CD4-positive, alpha-beta T cell treated with Interleukin-2 at 100 ng/mL for 4 hours (primary cell): Measurements from ENCODE around the gene ATPAF1.

Experiments
- DNase-seq: peaks from one replicate; pipeline ENCODE4 v3.0.0-alpha.2; 2020; ENCODE audit warnings: low spot score

Gene ATPAF1

DNA sequence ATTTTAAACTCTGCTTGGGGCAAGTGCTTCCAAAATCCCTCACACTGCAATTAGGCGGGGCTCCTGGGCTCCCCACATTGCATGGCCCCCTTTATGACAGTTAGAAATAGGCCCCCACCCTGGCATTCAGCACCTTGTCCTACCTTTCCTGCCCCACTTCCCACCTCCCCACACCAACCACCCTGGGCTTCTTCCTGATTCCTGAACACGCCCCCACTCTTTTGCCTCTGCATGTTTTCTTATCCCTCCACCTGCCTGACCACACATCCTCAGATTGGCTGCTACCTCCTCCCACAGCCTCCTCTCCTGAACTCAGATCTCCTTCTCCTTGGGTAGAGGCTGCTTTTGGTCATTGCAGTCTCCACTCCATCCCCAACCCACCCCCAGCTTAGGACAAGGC is 53.1 kb downstream of the ATPAF1 start:
- DNase-seq = no peak

- no peak for DNase-seq
These were observed 53.6 kb downstream of the ATPAF1 start for GRCh38 chr1:46614604-46614984.

DNA sequence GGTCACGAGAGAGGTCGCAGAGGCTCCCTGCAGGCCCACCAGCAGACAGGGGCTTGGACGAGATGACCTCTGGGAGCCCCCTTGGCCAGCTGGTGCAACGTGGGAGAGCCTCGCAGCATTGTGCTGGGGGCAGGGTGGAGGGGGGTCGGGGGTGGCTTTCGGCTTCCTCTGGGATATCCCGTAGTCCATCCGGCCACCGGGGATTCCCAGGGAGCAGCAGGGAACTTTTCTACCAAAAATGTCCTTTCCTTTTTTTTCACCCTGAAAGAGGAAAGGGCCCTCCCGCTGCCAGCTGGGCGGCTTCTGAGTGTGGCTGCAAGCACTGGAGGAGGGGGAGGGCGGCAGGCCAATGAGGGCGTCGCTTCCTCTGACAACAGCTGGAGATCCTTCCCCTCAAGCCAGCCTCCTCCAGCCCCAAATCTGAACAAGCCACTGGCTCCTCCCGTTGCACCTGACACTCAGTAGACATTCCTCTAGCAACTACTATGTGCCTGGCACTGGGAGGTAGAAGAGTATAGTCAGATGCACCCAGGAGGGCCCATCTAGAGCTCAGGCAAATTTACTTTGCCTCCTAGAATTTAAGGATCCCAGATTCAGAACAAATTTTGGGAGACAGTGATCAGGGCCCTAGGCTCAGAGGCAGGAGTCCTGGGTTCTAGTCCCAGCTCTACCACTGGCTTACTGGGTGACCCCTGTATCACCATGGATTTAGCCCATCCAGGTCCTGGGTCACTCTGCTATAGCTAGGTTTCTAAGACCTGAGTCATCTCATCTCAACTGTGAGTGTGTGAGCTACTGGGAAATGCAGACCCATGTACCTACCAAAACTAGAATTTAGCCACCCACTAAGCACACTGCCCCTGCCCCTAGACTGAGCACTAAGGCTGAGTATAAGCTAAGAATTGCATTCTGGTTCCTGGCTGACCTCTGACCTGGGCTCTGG is 54.2 kb downstream of the ATPAF1 start:
- peak; percentile 14 for DNase-seq

DNA sequence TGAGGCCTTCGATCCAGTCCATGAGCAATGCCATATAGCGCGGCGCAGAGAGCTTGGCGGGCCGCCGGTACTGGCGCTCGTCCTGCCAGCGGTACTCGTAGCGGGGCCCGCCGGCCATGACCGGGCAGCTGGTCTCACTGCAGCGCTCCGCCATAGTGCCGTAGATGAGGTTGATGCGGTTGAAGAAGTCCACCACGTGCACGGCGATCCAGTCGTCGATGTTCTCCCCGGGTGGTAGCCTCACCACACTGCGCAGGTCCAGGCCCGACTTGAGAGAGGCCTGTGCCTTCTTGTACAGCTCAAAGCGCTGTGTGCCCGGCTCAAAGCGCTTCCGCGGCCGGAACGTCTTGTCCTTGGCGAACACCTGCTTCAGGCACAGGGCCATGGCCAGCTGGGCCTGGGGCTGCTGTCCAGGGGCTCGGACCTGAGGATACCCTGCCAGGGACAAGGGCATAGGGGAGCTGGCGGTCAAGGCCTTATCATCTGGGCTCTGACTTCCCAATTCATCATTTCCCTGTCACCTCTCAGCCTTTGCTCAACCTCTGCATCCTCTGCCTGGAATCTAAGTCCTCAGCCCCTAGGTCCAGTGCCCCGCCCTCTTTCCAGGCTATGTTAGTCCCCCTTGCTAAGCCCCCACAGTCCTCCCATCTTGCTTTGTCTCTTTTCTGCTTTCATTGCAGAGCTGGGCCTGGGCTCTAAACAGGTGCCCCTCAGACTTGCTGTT is 55.1 kb downstream of the ATPAF1 start:
- DNase-seq = no peak

GRCh38 chr1:46611691-46612221 is 56.4 kb downstream of the ATPAF1 start:
- no peak for DNase-seq

GRCh38 chr1:46607345-46608130 is 60.6 kb downstream of the ATPAF1 start:
- DNase-seq = no peak

DNA sequence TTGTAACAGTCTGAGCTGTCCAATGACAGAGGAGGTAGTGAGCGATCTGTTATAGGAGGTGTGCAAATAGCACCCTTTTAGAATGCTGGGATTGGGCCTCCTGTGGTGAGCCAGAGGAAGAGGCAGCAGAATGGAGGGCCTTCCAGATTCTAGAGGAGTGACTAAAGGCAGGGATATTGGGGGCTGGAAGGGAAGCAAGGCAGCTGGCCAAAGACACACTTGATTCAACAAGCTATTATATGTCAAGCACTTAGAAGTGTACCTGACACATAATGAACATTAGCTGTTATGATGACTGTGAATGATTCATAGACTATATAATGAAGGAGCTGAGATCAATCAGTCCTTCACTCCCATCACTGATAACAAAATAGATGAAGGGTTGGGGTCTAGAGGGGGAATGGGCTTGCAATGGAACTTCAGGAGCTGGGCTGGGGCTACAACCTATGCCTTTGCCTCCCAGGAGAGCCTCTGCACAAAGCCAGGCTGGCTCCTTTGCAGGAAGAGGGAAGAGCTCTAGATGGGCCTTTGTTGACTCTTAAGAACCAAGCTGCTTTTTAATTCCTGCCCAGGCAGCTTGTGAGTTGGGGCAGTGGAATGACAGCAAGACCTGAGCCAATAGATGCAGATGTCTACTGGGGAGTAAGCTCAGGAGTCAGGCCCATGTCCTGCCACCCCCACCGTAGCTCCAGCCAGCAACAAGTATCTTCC is 61.8 kb downstream of the ATPAF1 start:
- no peak for DNase-seq

GRCh38 chr1:46605232-46605631 is 62.9 kb downstream of the ATPAF1 start:
- DNase-seq = peak; percentile 35

DNA sequence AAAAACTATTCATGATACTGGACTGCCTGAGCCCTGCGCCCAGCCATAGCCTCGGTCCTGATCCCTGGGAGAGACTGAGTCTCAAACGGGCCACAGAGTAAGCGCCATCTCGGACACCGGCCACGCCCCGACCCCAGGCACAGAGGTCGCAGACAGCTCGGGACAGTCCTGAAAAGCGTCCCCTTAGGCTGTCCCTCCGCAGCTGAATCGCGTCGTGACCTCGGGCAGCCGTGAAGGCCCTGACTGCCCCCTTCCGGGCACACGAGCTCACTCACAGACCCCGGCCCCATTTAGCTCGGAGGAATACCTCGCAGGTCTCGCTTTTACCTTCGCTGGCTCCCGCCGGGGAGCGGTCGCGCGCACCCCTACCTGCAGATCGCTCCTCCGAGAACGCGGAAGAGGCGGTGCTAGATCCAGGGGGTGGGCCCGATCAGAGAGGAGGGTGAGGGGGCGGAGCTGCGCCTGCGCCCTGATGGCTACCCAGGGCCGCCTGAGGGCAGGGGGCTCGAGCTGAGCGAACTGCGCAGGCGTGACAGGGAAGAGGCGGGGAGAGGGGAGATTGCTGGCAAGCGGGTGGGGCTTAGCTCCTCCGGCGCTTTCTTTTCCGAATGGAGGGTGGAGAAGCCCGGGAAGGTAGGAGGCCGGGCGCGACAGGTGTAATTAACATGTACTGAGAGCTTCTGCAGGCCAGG is 64.2 kb downstream of the ATPAF1 start, which contains the start of gene MKNK1:
MKNK1 (minus strand) TSS at position 411 of the 692 bp plus-strand sequence. CDS start 20,941 bp downstream, outside the sequence.
- DNase-seq = peak; percentile 98

- DNase-seq = no peak
These were observed 64.7 kb downstream of the ATPAF1 start for GRCh38 chr1:46603481-46603857.

DNA sequence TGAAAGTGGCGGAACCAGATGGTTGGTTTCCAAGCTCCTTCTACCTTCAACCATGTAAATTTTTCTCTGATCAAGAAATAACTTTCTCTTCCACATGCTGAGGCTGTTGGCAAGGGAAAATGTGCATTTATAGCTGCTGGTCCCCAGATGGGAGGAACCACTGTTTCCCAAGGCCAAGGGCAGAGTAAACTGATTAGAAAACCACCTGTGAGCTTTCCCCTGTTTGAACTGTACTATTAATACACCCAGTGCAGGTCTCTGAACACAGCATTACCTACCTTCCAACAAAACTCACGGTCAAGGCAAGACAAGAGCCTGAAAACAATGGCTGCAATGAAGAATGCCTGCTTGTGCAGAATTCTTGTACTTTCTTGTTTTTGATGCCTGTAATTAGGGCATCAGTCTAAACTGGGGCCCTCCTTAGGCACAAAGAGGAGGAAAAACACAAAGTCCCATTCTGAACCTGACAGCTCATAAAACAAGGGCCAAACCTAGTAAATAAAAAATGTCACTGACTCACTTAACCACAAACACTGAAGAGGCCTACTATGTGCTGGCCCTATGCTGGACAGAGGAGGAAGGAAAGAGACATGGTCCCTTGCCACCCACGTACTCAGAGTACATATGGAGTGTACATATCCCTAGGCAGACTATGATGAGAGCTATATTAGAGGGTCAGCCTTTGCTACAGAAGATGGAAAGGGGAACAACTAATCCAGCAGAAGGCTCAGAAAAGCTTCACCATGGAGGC is 66.7 kb downstream of the ATPAF1 start:
- DNase-seq = no peak

DNA sequence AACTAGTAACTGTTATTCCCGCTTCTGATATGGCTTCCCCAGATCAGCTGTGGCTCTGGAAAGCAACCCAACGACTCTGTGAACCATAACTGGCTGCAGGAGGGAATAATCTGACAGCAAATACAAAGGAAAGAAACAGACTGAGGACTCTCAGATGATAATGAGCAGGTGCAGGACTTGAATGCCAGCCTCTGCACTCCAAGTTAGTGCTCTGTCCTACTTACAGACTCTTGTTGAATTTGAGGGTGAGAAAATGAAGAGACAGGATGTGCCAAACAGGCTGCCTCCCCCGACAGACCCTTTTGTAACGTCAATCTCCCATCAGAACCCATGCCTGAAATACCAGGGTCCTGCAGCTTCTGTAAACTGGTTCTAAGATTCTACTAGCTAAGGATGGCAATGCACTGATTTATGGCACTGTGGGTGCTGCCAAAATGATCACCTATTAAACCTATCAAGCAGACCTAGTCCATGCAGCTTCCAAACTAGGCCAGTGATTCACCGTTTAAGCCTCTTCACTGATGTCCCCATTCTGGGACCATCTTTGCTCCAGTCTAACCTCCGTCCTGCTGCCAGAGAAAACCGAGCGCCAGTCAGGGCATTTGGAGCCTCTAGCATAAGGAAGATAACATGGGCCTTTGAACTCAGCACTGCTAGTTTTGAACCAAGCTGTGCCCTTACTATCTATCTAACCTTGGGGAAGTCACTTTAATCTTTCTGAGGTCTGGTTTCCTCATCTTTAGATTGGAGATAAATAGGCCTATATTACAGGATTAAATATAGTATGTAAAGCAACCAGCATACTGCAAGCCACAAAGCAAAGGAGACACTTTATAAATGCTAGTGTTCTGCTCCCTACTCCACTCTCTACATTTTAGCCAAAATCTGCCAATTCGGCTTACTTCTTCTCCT is 68.8 kb downstream of the ATPAF1 start:
- DNase-seq = no peak

DNA sequence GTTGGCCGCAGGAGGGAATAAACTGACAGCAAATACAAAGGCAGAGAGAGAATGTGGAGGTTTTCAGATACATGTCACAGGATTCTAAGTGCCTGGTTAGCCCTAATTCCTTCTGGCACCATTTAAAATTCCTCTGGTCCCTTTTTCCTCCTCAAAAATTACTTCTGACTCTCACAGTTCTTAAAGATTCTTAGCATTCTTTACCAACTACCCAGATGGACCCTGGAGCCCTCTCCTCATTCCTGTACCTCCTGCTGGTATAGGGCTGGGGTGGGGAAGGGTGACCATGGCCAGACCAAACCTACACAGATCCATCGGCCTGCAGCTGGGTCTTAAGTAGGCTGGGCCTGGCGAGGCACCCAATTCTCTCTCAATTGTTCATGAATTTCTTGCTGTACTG is 71.3 kb downstream of the ATPAF1 start:
- no peak for DNase-seq

GRCh38 chr1:46596036-46596435 is 72.1 kb downstream of the ATPAF1 start:
- no peak for DNase-seq

GRCh38 chr1:46595127-46595526 is 73.0 kb downstream of the ATPAF1 start:
- peak; percentile 17 for DNase-seq

DNA sequence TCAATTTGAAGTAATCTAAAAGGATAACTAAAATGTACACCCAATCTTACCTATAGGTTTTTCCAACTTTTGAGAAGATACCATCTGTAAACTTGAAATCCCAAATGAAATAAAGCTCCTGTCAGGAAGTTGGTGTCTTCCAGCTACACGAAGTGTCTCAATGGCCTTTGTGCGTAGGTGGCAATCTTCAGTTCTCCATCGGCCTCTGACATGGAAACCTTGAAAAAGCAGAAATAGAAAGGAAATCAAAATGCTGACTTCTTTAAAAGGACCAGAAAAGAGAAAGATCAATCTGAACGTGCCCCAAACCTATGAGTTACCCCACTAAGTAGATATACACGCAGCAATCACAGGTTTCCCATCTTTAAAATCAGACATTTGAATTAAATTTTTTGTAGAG is 74.1 kb downstream of the ATPAF1 start:
- no peak for DNase-seq

GRCh38 chr1:46592823-46593222 is 75.3 kb downstream of the ATPAF1 start:
- DNase-seq = no peak

GRCh38 chr1:46589529-46589928 is 78.6 kb downstream of the ATPAF1 start:
- no peak for DNase-seq

GRCh38 chr1:46587069-46587468 is 81.1 kb downstream of the ATPAF1 start:
- no peak for DNase-seq
